Measurements from ENCODE around the gene FOXO4.

GRCh38 chrX:71085900-71086299, 9.8 kb upstream of the FOXO4 start:
- TF ChIP-seq CTCF (IDR thresholded peaks at IDR 0.05; ENCODE audit: low read length) (no peak), EZH2 (IDR thresholded peaks at IDR 0.05; ENCODE audit: borderline replicate concordance, low read length) (no peak)

All from OCI-LY1 (cell line).